Ishikawa (cell line): ENCODE measurements around the gene IGSF8.

Experiments used
- EP300 ChIP-seq: IDR thresholded peaks from 2 replicates; pipeline ENCODE4 v1.6.1; 2012; ENCODE audit warnings: borderline replicate concordance
- NFIC ChIP-seq: IDR thresholded peaks from 2 replicates; pipeline ENCODE4 v1.6.1; 2012

DNA sequence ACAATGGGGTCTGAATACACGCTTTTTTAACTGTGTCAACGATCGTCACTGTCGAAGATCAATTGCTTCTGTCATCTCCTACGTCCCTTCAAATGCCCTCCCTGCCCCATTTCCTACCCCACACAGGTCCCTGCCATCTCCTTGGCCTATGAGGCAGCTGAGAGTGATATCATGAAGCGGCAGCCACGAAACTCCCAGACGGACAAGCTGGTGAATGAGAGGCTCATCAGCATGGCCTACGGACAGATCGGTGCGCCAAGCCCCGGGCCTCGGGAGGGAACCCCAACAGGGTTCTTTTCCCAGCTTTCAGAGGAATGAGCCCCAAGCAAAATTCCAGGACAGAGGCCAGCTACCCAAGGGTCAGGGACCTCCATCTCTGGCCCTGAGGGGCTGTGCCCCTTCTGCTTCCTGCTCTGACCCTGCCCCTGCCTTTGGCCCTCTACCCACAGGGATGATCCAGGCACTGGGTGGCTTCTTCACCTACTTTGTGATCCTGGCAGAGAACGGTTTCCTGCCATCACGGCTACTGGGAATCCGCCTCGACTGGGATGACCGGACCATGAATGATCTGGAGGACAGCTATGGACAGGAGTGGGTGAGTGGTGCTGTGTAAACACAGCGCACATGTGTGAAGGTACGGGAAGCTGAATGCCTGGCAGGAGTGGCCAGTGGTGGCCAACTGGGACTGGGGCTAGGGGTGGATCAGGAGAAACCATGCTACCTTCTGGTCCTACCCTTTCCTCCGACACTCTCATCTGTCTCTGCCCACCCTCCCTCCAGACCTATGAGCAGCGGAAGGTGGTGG is 37.9 kb upstream of the IGSF8 start:
- TF ChIP-seq EP300: no peak
- TF ChIP-seq NFIC: no peak
